Right lobe of liver (tissue), 4 donors: ENCODE measurements around the gene RANBP3L.

Experiments
- POLR2A ChIP-seq: fragments of 450-650 bp; IDR thresholded peaks from one replicate; pipeline ENCODE4 v1.6.1; 2017; ENCODE audit warnings: antibody characterized with exemption, mild to moderate bottlenecking
- TF ChIP-seq, protein P1 (sequence below), 4 donors: fragments of 200-600 bp in 3 of 4; fragments of 450-650 bp in 1 of 4; IDR thresholded peaks; one replicate each; pipeline versions ENCODE4 v1.5.1 to v1.8.0; 2016 to 2022; ENCODE audit warnings: antibody characterized with exemption in 4 of 4, mild to moderate bottlenecking in 2 of 4
- donor health status: DM: no; HTN: no; CAD: no.
- donor health status: DM: no; HTN: no; CAD: no.
- donor health status: DM: no; HTN: yes; CAD: no.

DNA sequence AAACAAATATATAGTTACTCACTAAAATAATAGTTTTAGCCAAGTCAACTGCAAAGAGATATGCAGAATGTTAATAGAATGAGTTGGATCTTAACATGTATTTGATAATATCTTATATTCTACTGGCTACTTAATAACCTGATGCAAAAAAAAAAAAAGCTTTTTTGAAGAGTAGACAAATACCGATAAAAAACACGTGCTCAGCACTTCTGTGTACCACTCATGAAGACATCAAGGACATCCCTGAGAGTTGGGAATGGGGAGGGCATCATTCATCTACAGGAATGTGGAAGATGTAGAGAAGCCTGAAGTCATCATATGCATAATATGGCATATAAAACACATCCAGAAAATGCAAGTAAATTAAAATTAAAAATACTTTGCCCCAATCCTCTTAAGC lies 43.2 kb upstream of the RANBP3L start:
- TF ChIP-seq, protein P1, sequence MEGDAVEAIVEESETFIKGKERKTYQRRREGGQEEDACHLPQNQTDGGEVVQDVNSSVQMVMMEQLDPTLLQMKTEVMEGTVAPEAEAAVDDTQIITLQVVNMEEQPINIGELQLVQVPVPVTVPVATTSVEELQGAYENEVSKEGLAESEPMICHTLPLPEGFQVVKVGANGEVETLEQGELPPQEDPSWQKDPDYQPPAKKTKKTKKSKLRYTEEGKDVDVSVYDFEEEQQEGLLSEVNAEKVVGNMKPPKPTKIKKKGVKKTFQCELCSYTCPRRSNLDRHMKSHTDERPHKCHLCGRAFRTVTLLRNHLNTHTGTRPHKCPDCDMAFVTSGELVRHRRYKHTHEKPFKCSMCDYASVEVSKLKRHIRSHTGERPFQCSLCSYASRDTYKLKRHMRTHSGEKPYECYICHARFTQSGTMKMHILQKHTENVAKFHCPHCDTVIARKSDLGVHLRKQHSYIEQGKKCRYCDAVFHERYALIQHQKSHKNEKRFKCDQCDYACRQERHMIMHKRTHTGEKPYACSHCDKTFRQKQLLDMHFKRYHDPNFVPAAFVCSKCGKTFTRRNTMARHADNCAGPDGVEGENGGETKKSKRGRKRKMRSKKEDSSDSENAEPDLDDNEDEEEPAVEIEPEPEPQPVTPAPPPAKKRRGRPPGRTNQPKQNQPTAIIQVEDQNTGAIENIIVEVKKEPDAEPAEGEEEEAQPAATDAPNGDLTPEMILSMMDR (IDR thresholded peaks at IDR 0.05) = no peak
- TF ChIP-seq POLR2A = no peak
